ENCODE data around the gene LIN52.
A peak's percentile ranks its signal among the peaks of the same experiment; 100 is the strongest.

Gene LIN52

DNA sequence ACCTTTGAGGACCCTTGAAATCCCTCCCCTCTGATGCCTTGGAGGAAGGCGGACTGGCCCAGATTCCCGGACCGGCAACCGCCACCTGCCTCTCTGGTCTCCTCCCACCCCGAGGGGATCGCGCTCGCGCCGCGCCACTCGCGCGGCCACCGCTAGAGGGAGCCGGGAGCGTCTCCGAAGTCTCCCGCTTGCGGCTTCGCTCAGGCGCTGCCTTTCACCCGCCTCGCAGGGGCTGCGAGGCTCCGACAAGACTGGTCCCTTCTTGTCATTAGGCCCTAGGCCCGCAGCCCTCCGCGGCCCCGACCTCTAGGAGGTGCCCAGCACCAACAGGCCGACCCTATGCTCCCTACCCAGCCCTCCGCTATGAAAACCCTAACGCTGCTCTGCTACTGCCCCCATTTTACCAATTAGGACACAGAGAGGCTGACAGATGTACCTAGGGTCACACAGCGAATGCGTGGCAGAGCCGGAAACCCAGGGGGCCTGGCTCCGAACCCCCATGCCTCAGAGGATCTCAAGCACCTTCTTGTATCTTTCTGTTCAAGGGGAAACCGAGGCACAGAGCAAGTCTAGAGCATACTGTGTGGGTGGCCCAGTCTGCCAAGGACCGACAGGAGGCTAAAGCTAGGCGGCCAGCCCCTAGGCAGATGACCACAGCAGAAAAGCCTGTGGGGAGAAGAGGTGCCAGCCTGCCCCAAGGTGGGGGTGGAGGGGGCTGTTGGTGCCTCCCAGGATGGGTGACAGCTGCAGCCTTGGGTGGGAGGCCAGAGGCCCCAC lies 133.1 kb downstream of the LIN52 start:
- H3K36me3 Mint-ChIP-seq (ENCODE audit: low read depth) = no peaks in the 10 kb centered on the region
- H3K27ac Mint-ChIP-seq = no peak overlapping the region
- no peaks in the 10 kb centered on the region for H3K9me3 Mint-ChIP-seq
- H3K27me3 Mint-ChIP-seq = peaks cover 38% of the 10 kb centered on the region
- intact Hi-C loops (cut with micrococcal nuclease) = no loop called here
- peak overlapping the region; percentile 48 for H3K4me3 Mint-ChIP-seq
- peaks cover 7% of the 10 kb centered on the region for H3K4me1 Mint-ChIP-seq (ENCODE audit: low read depth)

DNA sequence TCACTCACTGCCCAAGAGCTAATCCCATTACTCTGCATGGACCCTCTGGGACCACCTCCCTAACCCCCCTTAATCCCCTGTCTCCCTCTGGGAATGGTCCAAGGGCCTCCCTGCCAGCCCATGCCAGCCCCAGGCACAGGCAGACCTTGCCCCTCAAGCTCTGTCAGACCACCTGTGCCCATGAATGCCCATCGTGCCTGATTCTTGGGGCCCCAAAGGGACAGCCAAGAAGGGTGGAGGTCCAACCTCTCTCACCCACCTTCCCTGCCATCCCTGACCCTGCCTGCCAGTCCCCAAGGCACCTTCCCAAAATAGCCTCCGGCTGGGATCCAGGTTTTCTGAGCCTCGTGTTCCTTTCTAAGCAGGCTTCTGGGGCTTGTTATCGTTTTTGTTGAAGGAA lies 133.7 kb downstream of the LIN52 start:
- intact Hi-C loops (cut with micrococcal nuclease) = no loop called here

DNA sequence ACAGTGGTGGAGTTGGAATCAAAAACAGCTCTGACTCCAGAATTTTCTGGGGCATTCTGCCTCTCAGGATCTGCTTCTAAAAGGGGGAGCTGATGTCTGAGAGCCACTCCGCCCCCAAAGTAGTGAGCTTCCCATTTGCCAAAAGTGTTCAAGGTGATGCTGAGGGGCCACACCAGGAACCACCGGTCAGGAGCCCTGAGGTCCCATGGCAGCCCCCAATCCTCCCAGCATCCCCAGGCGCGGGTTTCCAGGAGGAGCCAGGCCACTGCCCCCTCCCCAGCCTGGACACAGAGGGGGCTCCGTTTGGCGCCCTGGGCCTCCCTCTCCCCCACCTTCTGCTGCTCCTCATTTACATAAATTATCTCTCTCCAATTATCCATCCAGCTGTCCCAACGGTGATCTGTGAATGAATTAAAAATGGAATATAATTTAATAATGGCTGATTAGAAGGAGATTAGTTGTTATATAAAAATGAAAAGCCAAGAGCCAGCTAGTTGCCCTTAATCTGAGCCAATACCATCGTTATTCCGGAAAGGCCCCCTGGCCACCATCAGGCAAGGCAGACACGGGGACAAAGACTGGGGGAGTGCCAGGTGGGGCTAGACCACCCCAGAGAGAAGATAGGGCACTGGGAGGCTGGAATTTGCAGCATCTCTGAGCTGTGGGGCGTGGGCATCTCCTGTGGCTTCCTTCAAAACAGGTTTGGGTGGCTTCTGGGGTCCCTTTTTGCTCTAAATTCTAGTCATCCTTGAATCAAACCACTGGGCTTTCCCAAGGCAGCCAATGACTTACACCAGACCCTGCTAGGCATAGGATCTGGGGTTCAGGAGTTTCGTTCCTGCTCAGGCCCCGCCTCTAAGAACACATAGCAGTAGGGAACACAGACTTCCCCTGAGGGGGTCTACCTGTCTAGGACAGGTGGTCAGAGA lies 134.8 kb downstream of the LIN52 start:
- Mint-ChIP-seq H3K36me3 (ENCODE audit: low read depth) (no peaks in the 10 kb centered on the region), H3K9me3 (no peaks in the 10 kb centered on the region), H3K27ac (no peak overlapping the region), H3K27me3 (peaks cover 39% of the 10 kb centered on the region), H3K4me3 (no peak overlapping the region), H3K4me1 (ENCODE audit: low read depth) (peaks cover 7% of the 10 kb centered on the region)
- intact Hi-C loops (cut with micrococcal nuclease) = no loop called here

More for the DNA sequence above, 133.7 kb downstream of the LIN52 start:
- Mint-ChIP-seq H3K4me3 (no peak overlapping the region), H3K27ac (no peak overlapping the region), H3K36me3 (ENCODE audit: low read depth) (no peaks in the 10 kb centered on the region), H3K4me1 (ENCODE audit: low read depth) (peaks cover 7% of the 10 kb centered on the region), H3K27me3 (peaks cover 38% of the 10 kb centered on the region), H3K9me3 (no peaks in the 10 kb centered on the region)

DNA sequence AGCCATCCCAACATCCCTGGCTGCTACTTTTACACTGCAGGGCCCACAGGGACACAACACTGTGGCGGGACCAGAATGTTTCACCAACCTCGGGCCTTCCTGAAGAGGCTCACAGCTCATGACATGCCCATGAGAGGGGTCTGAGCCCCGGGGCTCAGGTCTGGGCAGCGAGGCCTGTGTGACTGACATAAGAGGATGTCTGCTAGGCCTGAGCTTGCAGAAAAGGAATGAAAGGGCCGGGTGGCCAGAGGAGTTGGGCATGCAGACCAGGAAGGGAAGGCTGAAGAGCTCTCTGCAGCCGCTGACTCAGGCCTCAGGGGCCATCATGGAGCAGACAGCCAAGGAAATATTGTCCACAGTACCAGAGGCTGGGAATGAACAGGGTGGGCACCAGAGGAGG lies 136.2 kb downstream of the LIN52 start:
- H3K4me1 Mint-ChIP-seq (ENCODE audit: low read depth) = peaks cover 7% of the 10 kb centered on the region
- H3K9me3 Mint-ChIP-seq = no peaks in the 10 kb centered on the region
- H3K4me3 Mint-ChIP-seq = no peak overlapping the region
- no peak overlapping the region for H3K27ac Mint-ChIP-seq
- intact Hi-C loops (cut with micrococcal nuclease) = no loop called here
- H3K36me3 Mint-ChIP-seq (ENCODE audit: low read depth) = no peaks in the 10 kb centered on the region
- H3K27me3 Mint-ChIP-seq = peaks cover 39% of the 10 kb centered on the region

DNA sequence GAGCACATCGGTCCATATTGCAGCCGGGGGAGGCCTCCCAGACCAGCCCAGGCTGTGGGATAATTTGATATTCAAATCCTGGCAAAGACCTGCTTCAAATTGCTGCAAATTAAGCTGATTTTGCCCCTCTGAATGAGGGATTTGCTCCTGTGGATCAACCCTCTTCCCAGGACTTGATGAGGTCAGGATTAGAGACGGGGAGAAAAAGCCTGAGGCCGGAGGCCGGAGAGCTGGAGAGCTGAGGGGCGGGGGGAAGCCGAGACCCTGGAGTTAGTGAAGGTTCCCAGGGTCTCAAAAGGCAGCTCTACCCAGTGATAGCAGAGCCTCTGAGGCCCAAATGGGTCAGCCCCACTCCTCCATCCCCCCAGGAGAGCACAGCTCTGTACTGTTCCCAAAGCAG lies 137.0 kb downstream of the LIN52 start:
- Mint-ChIP-seq H3K9me3 (no peaks in the 10 kb centered on the region), H3K36me3 (ENCODE audit: low read depth) (no peaks in the 10 kb centered on the region), H3K4me1 (ENCODE audit: low read depth) (peaks cover 7% of the 10 kb centered on the region), H3K4me3 (no peak overlapping the region), H3K27me3 (peaks cover 37% of the 10 kb centered on the region), H3K27ac (no peak overlapping the region)
- intact Hi-C loops (cut with micrococcal nuclease) = no loop called here

DNA sequence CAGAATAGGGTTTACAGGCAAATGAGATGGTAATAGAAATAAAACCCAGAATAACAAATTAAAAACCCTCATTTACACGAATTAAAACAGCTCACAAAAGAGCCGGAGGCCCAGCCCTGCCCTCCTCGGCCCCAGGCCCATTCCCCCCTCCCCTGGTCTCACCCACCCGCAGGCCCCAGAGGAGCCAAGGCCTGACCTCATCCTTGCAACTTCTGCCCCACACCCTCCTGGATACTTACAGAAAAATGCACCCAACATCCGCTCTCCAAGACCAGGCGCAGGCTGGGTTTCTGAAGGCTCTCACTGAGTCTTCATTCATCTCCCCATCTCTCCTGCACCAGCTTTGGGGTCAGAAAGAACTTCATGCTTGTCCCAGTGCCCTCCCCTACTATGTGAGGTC lies 138.3 kb downstream of the LIN52 start:
- no peak overlapping the region for H3K4me3 Mint-ChIP-seq
- H3K36me3 Mint-ChIP-seq (ENCODE audit: low read depth) = no peaks in the 10 kb centered on the region
- H3K4me1 Mint-ChIP-seq (ENCODE audit: low read depth) = peaks cover under 1% of the 10 kb centered on the region
- no peak overlapping the region for H3K27ac Mint-ChIP-seq
- no peaks in the 10 kb centered on the region for H3K9me3 Mint-ChIP-seq
- intact Hi-C loops (cut with micrococcal nuclease) = no loop called here
- peaks cover 33% of the 10 kb centered on the region for H3K27me3 Mint-ChIP-seq

DNA sequence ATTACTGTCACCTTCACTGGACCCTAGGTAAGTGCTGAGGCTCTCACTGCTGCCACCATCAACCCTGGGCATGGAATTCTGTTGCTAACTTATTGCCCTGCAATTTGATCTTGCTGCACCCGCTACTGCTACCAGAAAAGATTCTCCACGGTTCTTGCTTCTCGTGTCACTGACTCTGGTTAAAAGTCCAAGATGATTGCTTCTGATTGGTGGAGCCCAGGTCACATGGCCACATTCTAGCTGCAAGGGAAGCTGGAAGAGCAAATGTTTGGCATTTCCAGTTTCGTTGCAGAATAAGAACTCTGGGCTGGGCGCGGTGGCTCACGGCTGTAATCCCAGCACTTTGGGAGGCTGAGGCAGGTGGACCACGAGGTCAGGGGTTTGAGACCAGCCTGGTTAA lies 147.0 kb downstream of the LIN52 start:
- Mint-ChIP-seq H3K27me3 (peaks cover 68% of the 10 kb centered on the region), H3K4me1 (ENCODE audit: low read depth) (no peaks in the 10 kb centered on the region), H3K9me3 (peaks cover 9% of the 10 kb centered on the region), H3K36me3 (ENCODE audit: low read depth) (no peaks in the 10 kb centered on the region), H3K27ac (no peak overlapping the region), H3K4me3 (no peak overlapping the region)
- intact Hi-C loops (cut with micrococcal nuclease) = no loop called here

DNA sequence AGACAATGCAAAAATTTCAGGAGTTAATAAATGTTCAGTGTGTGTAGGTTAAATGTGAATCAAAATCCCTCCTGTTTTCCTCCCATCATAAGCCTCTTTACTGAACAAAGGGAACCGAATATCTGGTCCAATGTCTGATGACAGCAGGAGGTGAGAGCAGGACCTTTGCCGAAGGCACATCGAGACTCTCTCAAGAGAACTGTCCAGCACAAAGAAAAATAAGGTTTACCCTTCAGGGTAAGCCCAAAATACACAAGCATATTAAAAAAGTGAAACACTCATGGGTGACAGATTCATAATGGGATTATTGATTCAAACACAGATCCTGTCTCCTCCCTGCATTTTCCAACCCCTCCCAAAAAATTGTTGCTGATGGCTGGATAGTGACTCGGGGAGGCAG lies 150.3 kb downstream of the LIN52 start:
- Mint-ChIP-seq H3K27me3 (peaks cover 76% of the 10 kb centered on the region), H3K27ac (no peak overlapping the region), H3K4me1 (ENCODE audit: low read depth) (peaks cover under 1% of the 10 kb centered on the region), H3K4me3 (no peak overlapping the region), H3K36me3 (ENCODE audit: low read depth) (no peaks in the 10 kb centered on the region), H3K9me3 (peaks cover 9% of the 10 kb centered on the region)
- intact Hi-C loops (cut with micrococcal nuclease) = no loop called here

DNA sequence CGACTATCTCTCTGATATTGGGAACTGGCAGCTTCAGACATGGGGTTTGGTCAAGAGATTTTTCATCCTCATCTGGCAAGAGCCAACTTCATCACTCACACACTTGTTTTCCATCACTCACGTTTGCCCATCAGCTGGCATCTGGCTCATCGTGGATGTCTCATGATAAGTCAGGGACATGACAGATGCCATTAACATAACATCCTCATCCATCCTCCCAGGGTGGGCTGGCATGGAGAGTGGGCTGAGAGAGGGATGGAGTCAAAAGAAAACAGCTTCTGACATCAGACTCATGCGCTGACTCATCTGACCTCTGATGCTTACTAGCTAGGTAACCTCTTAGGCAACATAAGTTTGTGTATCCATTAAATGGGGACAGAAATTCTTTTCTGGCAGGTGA lies 152.7 kb downstream of the LIN52 start:
- no peaks in the 10 kb centered on the region for H3K36me3 Mint-ChIP-seq (ENCODE audit: low read depth)
- peaks cover 23% of the 10 kb centered on the region for H3K4me1 Mint-ChIP-seq (ENCODE audit: low read depth)
- H3K27me3 Mint-ChIP-seq = peaks cover 81% of the 10 kb centered on the region
- no peak overlapping the region for H3K4me3 Mint-ChIP-seq
- intact Hi-C loops (cut with micrococcal nuclease) = no loop called here
- no peaks in the 10 kb centered on the region for H3K9me3 Mint-ChIP-seq
- no peak overlapping the region for H3K27ac Mint-ChIP-seq

DNA sequence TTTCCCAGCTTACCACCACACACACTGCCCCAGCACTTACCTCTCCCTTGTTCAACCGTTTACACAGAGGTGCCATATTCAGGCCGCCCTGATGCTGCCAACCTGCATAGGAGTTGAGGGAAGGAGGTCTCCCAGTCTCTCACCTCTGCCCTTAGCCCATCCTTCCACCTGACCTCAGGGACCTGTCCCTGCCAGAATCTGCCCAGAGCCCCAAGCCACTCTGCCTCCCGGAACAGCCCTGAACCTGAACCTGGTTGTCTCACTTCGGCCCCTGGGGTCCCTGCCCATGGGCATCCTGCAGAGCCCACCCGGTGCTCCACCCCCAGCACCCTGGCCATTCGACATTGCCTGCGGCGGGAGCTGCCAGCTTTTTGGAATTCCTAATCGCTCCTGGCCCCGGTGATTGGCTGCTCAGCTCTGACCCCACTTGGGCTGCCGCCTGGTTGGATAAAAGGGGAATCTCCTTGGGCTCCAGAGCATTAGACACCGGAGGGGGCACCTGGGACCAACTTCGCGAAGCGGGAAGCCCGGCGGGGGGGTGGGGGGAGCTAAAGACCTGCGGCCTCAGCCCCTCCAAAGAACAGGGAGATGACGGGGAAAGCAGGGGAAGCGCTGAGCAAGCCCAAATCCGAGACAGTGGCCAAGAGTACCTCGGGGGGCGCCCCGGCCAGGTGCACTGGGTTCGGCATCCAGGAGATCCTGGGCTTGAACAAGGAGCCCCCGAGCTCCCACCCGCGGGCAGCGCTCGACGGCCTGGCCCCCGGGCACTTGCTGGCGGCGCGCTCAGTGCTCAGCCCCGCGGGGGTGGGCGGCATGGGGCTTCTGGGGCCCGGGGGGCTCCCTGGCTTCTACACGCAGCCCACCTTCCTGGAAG lies 154.5 kb downstream of the LIN52 start, which contains the start of gene VSX2:
TSS of gene VSX2 (plus strand) at position 476 of the 874 bp plus-strand sequence. CDS start at position 589, 113 bp downstream.
- intact Hi-C loops (cut with micrococcal nuclease) = no loop called here
- H3K9me3 Mint-ChIP-seq = no peaks in the 10 kb centered on the region
- H3K4me1 Mint-ChIP-seq (ENCODE audit: low read depth) = peaks cover 23% of the 10 kb centered on the region
- peaks cover 90% of the 10 kb centered on the region for H3K27me3 Mint-ChIP-seq
- no peaks in the 10 kb centered on the region for H3K36me3 Mint-ChIP-seq (ENCODE audit: low read depth)
- no peak within 1 kb of the TSS for H3K4me3 Mint-ChIP-seq
- H3K27ac Mint-ChIP-seq = no peak within 1 kb of the TSS

DNA sequence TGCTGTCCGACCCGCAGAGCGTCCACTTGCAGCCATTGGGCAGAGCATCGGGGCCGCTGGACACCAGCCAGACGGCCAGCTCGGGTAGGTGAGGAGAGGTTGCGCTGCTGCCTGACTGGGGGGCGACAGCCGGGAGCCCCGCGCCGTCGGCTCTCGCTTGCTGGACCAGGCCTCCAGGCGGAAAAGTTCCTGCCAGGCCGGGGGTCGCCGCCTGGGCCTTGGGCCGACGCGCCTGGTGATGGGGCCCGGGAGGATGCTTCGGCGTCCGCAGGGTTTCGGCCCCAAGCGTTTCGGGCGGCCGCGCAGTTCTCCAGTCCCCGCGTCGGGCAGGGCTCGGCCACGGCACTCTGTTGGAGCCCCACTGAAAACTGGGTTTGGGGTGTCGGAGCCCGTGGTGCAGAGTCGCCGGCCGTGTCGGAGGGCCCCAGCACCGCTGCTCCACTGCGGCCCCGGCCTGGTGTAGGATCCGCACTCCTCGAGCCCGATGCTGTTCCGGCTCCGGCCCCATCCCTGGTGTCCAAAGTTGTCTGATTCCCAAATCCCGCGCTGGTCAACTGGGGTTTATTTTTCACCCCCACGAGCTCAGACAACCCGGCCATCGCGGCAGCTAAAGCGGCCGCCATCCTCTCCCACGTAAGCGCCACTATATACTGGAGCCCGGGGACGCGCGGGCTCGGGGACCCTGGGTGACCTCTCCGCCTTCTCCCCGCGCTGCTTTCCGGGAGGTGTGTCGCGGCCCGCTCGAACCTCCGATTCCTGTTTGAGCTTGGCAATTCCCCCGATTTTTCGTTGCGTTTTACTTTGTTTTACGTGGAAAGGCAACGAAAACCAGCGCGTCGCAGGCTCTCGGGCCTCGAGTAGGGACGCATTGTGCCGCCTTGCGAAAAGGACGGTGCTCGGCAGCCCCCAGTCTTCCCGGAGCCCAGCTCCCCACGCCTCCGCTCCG lies 155.4 kb downstream of the LIN52 start:
- Mint-ChIP-seq H3K36me3 (ENCODE audit: low read depth) (no peaks in the 10 kb centered on the region), H3K4me3 (peak overlapping the region; percentile 36), H3K27me3 (peaks cover 91% of the 10 kb centered on the region), H3K27ac (no peak overlapping the region), H3K4me1 (ENCODE audit: low read depth) (peaks cover 23% of the 10 kb centered on the region), H3K9me3 (no peaks in the 10 kb centered on the region)
- intact Hi-C loops (cut with micrococcal nuclease) = no loop called here

DNA sequence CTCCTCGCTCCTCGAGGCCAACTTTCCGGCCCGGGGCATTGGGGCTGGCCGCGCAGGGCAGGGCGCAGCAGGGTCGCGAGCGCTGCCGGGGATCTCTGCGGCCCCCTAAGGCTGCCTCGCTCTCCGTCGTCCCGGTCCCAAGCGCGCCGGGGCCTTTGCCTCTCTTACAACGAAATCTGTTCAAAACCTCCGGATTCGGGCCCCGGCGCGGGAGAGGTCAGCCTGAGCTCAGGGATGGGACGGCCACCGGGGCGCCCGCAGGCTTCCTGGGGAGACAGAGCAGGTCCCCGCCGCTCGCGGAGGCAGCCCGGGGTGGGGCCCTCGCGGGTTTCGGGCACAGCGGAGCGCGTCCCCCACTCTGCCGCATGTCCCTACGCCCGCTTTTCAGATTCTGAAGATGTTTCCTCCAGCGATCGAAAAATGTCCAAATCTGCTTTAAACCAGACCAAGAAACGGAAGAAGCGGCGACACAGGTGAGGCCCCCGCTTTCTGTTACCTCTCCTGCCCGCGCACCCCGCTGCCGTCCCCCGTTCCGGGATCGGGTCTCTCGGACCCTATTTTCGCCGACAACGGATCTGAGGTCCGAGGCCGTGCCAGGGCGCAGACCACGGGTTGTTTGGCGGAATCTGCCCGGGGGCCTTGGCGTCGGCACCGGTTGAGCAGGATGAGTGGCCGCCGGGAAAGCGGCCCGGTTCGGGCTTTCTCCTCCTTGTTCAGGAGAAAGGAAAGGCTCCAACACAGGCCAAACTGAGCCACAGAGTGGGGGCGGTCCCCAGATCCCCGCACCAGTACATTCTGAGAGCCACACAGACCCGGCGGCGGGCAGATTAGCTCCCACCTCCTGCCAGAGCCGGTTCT lies 156.3 kb downstream of the LIN52 start:
- Mint-ChIP-seq H3K4me1 (ENCODE audit: low read depth) (peaks cover 23% of the 10 kb centered on the region), H3K36me3 (ENCODE audit: low read depth) (no peaks in the 10 kb centered on the region), H3K27me3 (peaks cover 97% of the 10 kb centered on the region), H3K4me3 (peak overlapping the region; percentile 36), H3K9me3 (no peaks in the 10 kb centered on the region), H3K27ac (no peak overlapping the region)
- intact Hi-C loops (cut with micrococcal nuclease) = no loop called here

All from dendritic cell treated with granulocyte-macrophage colony-stimulating factor and Interleukin-4, amounts not matched to agents 40 ng/mL and 50 ng/mL, for 4 days (primary cell).